ENCODE results near the gene DCDC2B. TPM values are rescaled to one million over a fixed set of nuclear protein-coding genes. Genes with fewer than 3 reads are reported as not detected.
"Not testable (repeated sequence)": the region's sequence is repeated elsewhere in the genome, so short reads cannot be mapped to it uniquely, and the experiment has no call there.

DCDC2B gene
- total and polyA plus RNA-seq, 2 of the 13 experiments (the other 11 are each of a cell fraction or from before 2014, with no cell fraction given), result not detected

DNA sequence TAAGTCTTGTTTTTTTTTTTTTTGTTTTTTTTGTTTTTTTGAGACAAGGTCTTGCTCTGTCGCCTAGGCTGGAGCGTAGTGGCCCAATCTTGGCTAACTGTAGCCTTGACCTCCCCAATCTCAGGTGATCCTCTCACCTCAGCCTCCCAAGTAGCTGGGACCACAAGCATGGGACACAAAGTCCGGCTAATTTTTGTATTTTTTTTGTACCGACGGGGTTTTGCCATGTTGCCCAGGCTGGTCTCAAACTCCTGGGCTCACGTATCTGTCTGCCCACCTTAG is 48.3 kb downstream of the DCDC2B start:
- no peaks in the 10 kb centered on the region for H3K36me3 ChIP-seq (replicated peaks in 1 of 2; ENCODE audit: control insufficient read depth in 1 of 2, insufficient read depth in 2 of 2, low read length in 2 of 2)
- no peak overlapping the region for H3K4me3 ChIP-seq (replicated peaks in 1 of 3; ENCODE audit: insufficient read depth in 1 of 3, low read depth in 2 of 3, low read length in 3 of 3)
- no TSS peak for BruUV-seq (replicated peaks)
- H3K9me3 ChIP-seq (ENCODE audit: low read length), result no peaks in the 10 kb centered on the region
- no peak for DNase-seq (ENCODE audit: low spot score)
- no peaks in the 10 kb centered on the region for H3K79me2 ChIP-seq (ENCODE audit: insufficient read depth, low read length)
- intact Hi-C loops (cut with micrococcal nuclease; ENCODE audit: unreplicated experiment), result no loop called here
- H3K27ac ChIP-seq (ENCODE audit: extremely low read length, insufficient read depth, low read length), result no peak overlapping the region
- in situ Hi-C loops (cut with HindIII; ENCODE audit: extremely low pct_ligation_motif_present, low pct_unique_long_range_greater_than_20kb), result no loop called here
- H3K9ac ChIP-seq (ENCODE audit: insufficient read depth, low read depth, low read length), result no peak overlapping the region
- H4K20me1 ChIP-seq (ENCODE audit: insufficient read depth, low read length), result no peaks in the 10 kb centered on the region
- TF ChIP-seq TBX2 (CRISPR knock-in tag; IDR thresholded peaks at IDR 0.05; ENCODE audit: borderline replicate concordance), result no peak
- no peak for TF ChIP-seq KDM3A (CRISPR knock-in tag; IDR thresholded peaks at IDR 0.05; ENCODE audit: low read depth)
- no peak for TF ChIP-seq POLR2G (IDR thresholded peaks at IDR 0.05; ENCODE audit: low read depth, low read length)
- no peak for TF ChIP-seq ZNF350 (CRISPR knock-in tag; IDR thresholded peaks at IDR 0.05; ENCODE audit: borderline replicate concordance, low read depth)
- no peak for TF ChIP-seq SMAD1 (CRISPR knock-in tag; IDR thresholded peaks at IDR 0.05; ENCODE audit: borderline replicate concordance, low read depth)
- TF ChIP-seq NAIF1 (CRISPR knock-in tag; IDR thresholded peaks at IDR 0.05; ENCODE audit: borderline replicate concordance), result no peak
- no peak for TF ChIP-seq ZNF224 (CRISPR knock-in tag; IDR thresholded peaks at IDR 0.05)
- ChIA-PET CTCF (ENCODE audit: low intra/inter-chr PET ratio, low total read pairs) (no interaction called here), POLR2A (interaction anchor here (0.7 kb wide), 1 partner anchor 17 kb away, joined by 3 read pairs; no protein-coding TSS in a partner anchor)
- peaks cover 61% of the 10 kb centered on the region for H3K4me1 ChIP-seq (ENCODE audit: insufficient read depth, low read length)
- no peak overlapping the region for H2AFZ ChIP-seq (ENCODE audit: low read length)
- no peaks in the 10 kb centered on the region for H3K27me3 ChIP-seq (ENCODE audit: control insufficient read depth in 1 of 2, insufficient read depth in 2 of 2, low read length in 2 of 2)
- no peak for FAIRE-seq
- WGBS (ENCODE audit: low lambda C conversion rate), result 77% methylated on average over 6 of the region's 6 CpGs
- no peak for ATAC-seq
- no peak overlapping the region for H3K4me2 ChIP-seq (ENCODE audit: low read depth, low read length)

DNA sequence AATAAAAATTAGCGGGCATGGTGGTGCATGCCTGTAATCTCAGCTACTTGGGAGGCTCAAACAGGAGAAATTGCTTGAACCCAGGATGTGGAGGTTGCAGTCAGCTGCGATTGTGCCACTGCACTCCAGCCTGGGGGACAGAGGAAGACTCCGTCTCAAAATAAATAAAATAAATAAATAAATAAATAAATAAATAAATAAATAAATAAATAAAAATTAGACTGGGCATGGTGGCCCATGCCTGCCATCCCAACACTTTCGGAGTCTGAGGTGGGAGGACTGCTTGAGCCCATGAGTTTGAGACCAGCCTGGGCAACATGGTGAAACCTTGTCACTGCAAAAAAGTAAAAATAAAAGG is 54.3 kb downstream of the DCDC2B start:
- peaks cover 42% of the 10 kb centered on the region for H3K4me1 ChIP-seq (ENCODE audit: insufficient read depth, low read length)
- H3K4me3 ChIP-seq (replicated peaks in 1 of 3; ENCODE audit: insufficient read depth in 1 of 3, low read depth in 2 of 3, low read length in 3 of 3); ATAC-seq; BruUV-seq (replicated peaks); POLR2A ChIA-PET; H3K9ac ChIP-seq (ENCODE audit: insufficient read depth, low read depth, low read length); H3K9me3 ChIP-seq (ENCODE audit: low read length); H3K4me2 ChIP-seq (ENCODE audit: low read depth, low read length); H3K27ac ChIP-seq (ENCODE audit: extremely low read length, insufficient read depth, low read length); intact Hi-C loops (cut with micrococcal nuclease; ENCODE audit: unreplicated experiment); DNase-seq (ENCODE audit: low spot score); H2AFZ ChIP-seq (ENCODE audit: low read length); H4K20me1 ChIP-seq (ENCODE audit: insufficient read depth, low read length); CTCF ChIA-PET (ENCODE audit: low intra/inter-chr PET ratio, low total read pairs); in situ Hi-C loops (cut with HindIII; ENCODE audit: extremely low pct_ligation_motif_present, low pct_unique_long_range_greater_than_20kb); H3K79me2 ChIP-seq (ENCODE audit: insufficient read depth, low read length); FAIRE-seq; H3K36me3 ChIP-seq (replicated peaks in 1 of 2; ENCODE audit: control insufficient read depth in 1 of 2, insufficient read depth in 2 of 2, low read length in 2 of 2); H3K27me3 ChIP-seq (ENCODE audit: control insufficient read depth in 1 of 2, insufficient read depth in 2 of 2, low read length in 2 of 2): not testable (repeated sequence)
- WGBS (ENCODE audit: low lambda C conversion rate), result 71% methylated on average over 4 of the region's 4 CpGs
